GM12878 (cell line): ENCODE data around the gene SVBP. TPM values are rescaled to one million over a fixed set of nuclear protein-coding genes. Genes with fewer than 3 reads are reported as not detected.

Experiments
- ATAC-seq: fragments of 200-7000 bp; cut with Tn5 transposase; 3 replicates; pipeline ENCODE4 v1.9.1; 2020; ENCODE audit warnings: mild to moderate bottlenecking, moderate library complexity
- BruUV-seq: library from RNA; stranded (reverse); fragments of 400-500 nt; replicated peaks from 2 replicates; lab custom pipeline; 2021; lab: Mats Ljungman, UMichigan
- CTCF ChIA-PET: fragments of 300-600 bp; sonication (Branson Sonifier 250); formaldehyde crosslinking; extraction: SDS; loops from one replicate; lab custom pipeline; 2021; ENCODE audit warnings: inconsistent platforms; lab: Yijun Ruan, JAX
- POLR2A ChIA-PET: fragments of 350-600 bp; formaldehyde crosslinking; extraction: SDS; loops from one replicate; lab custom pipeline; 2021; ENCODE audit warnings: inconsistent platforms; lab: Charles Lee
- RAD21 ChIA-PET: fragments of 300-600 bp; sonication (Branson Sonifier 250); formaldehyde crosslinking; loops from one replicate; lab custom pipeline; 2023; ENCODE audit warnings: antibody characterized with exemption; ENCODE audit not compliant: unreplicated experiment; lab: Charles Lee
- SMC1A ChIA-PET: fragments of 300-600 bp; sonication (Branson Sonifier 250); formaldehyde crosslinking; loops from one replicate; lab custom pipeline; 2023; ENCODE audit not compliant: unreplicated experiment, uncharacterized antibody; lab: Charles Lee
- DNase-seq: peaks from one replicate; pipeline ENCODE4 v3.0.0-alpha.2; 2011; ENCODE audit warnings: low read depth, low spot score
- FAIRE-seq: peaks from 3 replicates; lab custom pipeline; 2011; peaks lifted over from hg19 to GRCh38; lab: Jason Lieb, UNC
- H2AFZ ChIP-seq: 2 replicates; pipeline ENCODE4 v1.6.0; 2011; ENCODE audit warnings: low read depth, low read length, control low read depth; ENCODE audit not compliant: control insufficient read depth
- H3K27ac ChIP-seq: 2 replicates; pipeline ENCODE4 v1.5.1; 2011; ENCODE audit warnings: control low read depth; ENCODE audit not compliant: control insufficient read depth, insufficient read depth
- H3K27me3 ChIP-seq, 2 experiments: replicated peaks in 1 of 2; 2 replicates each; pipeline versions ENCODE4 v1.6.0 to v1.6.1; 2011; ENCODE audit warnings: low read length in 1 of 2; ENCODE audit not compliant: control insufficient read depth in 2 of 2, insufficient read depth in 2 of 2
- H3K36me3 ChIP-seq, 2 experiments: 2 replicates each; pipeline ENCODE4 v1.5.1; 2011; ENCODE audit warnings: low read length in 1 of 2; ENCODE audit not compliant: control insufficient read depth in 2 of 2, insufficient read depth in 2 of 2
- H3K4me1 ChIP-seq: 2 replicates; pipeline ENCODE4 v1.6.1; 2011; ENCODE audit warnings: mild to moderate bottlenecking, low read length, moderate library complexity, mixed read lengths; ENCODE audit not compliant: control insufficient read depth, insufficient read depth
- H3K4me2 ChIP-seq: 2 replicates; pipeline ENCODE4 v1.6.0; 2011; ENCODE audit warnings: control low read depth; ENCODE audit not compliant: control insufficient read depth, insufficient read depth
- H3K4me3 ChIP-seq: fragments of 200-600 bp; sonication (generic); 2 replicates; pipeline ENCODE4 v1.5.1; 2016
- H3K79me2 ChIP-seq: 2 replicates; pipeline ENCODE4 v1.6.0; 2011; ENCODE audit warnings: low read length; ENCODE audit not compliant: control insufficient read depth, insufficient read depth
- H3K9ac ChIP-seq: 2 replicates; pipeline ENCODE4 v1.8.0; 2011; ENCODE audit warnings: low read length, control low read depth, mixed read lengths; ENCODE audit not compliant: control insufficient read depth, insufficient read depth
- H3K9me3 ChIP-seq: replicated peaks from 3 replicates; pipeline ENCODE4 v1.5.1; 2011; ENCODE audit warnings: mild to moderate bottlenecking, low read length; ENCODE audit not compliant: control insufficient read depth, insufficient read depth
- H4K20me1 ChIP-seq: 2 replicates; pipeline ENCODE4 v1.6.0; 2011; ENCODE audit not compliant: control insufficient read depth, insufficient read depth
- HDAC2 ChIP-seq: fragments of 200-600 bp; sonication (generic); IDR thresholded peaks from 2 replicates; pipeline ENCODE4 v1.6.1; 2017
- IKZF1 ChIP-seq: fragments of 450-650 bp; conservative IDR thresholded peaks from 2 replicates; pipeline ENCODE4 v1.6.1; 2017; ENCODE audit warnings: antibody characterized with exemption, mild to moderate bottlenecking
- JUNB ChIP-seq: IDR thresholded peaks from 2 replicates; pipeline ENCODE4 v1.6.1; 2016; ENCODE audit warnings: antibody characterized with exemption, mild to moderate bottlenecking
- NFXL1 ChIP-seq: fragments of 450-650 bp; IDR thresholded peaks from 2 replicates; pipeline ENCODE4 v1.6.1; 2017; ENCODE audit warnings: antibody characterized with exemption, mild to moderate bottlenecking, borderline replicate concordance
- PKNOX1 ChIP-seq: fragments of 450-650 bp; IDR thresholded peaks from 2 replicates; pipeline ENCODE4 v1.6.1; 2016; ENCODE audit warnings: mild to moderate bottlenecking
- SMC3 ChIP-seq: IDR thresholded peaks from 2 replicates; pipeline ENCODE4 v1.6.1; 2011; ENCODE audit warnings: low read length, improper control_type of control experiment, borderline replicate concordance
- STAT3 ChIP-seq: IDR thresholded peaks from 2 replicates; pipeline ENCODE4 v1.6.1; 2011; ENCODE audit warnings: low read depth, low read length, improper control_type of control experiment
- WGBS: methylation state at CpG from one replicate; pipeline ENCODE4 v1.1.6; 2016; ENCODE audit warnings: low lambda C conversion rate; ENCODE audit not compliant: insufficient replicate concordance, insufficient coverage; ENCODE audit errors: missing lambda C conversion rate; 5-methylcytosine and 5-hydroxymethylcytosine counted together
- in situ Hi-C: fragments of 300-500 bp; cut with MboI; formaldehyde crosslinking; loops from 9 replicates; pipeline ENCODE4 v1.14.3; 2018; ENCODE audit warnings: mixed read lengths
- intact Hi-C: fragments of 100-400 bp; cut with micrococcal nuclease; formaldehyde crosslinking; loops from one replicate; pipeline ENCODE4 v1.14.2; 2022; ENCODE audit not compliant: unreplicated experiment
- polyA plus RNA-seq, 11 experiments: library from polyadenylated mRNA; depleted of rRNA in 4 of 11; unstranded in 6 of 11; stranded (reverse) in 5 of 11; fragments of >200 nt; fragmentation: Nextera tagmentation in 4 of 11; fragmentation: Illumina TruSeq in 1 of 11; extraction: Ambion mirVana in 4 of 11; extraction: Trizol in 1 of 11; gene quantifications; 1 replicate in 1 of 11; 2 replicates in 10 of 11; pipeline versions ENCODE4 v1.2.1 to v1.2.3, GENCODE V29; 2011 to 2016; ENCODE audit warnings: inconsistent platforms in 2 of 11, missing spikeins in 2 of 11, low read depth in 1 of 11
- total RNA-seq, 4 experiments: library from RNA; depleted of rRNA in 3 of 4; stranded (reverse); fragments of >200 nt in 3 of 4; fragmentation: Illumina TruSeq in 1 of 4; extraction: Trizol in 1 of 4; gene quantifications; 2 replicates each; pipeline versions ENCODE4 v1.2.1 to v1.2.3, GENCODE V29; 2013 to 2021

Gene SVBP
- total and polyA plus RNA-seq, 10 of the 15 experiments (the other 5 are each of a cell fraction or from before 2014, with no cell fraction given): 12.6 to 29.5 (median 19.8) TPM

- no peak for TF ChIP-seq HDAC2
- TF ChIP-seq, all 136 proteins: peak for 5
Measured at GRCh38 chr1:42777852-42778251, 39.3 kb downstream of the SVBP start (continued).

GRCh38 chr1:42776502-42776901 lies 40.7 kb downstream of the SVBP start:
- ChIA-PET SMC1A (interaction anchor here (1.3 to 5.6 kb wide), 4 partner anchors 9 to 296 kb away, joined by 4 to 53 read pairs (median 28); partner anchors contain the start of genes C1orf50 and P3H1), RAD21 (interaction anchor here (2.4 to 5.2 kb wide), 3 partner anchors 9 to 297 kb away, joined by 16 to 92 read pairs (median 25); partner anchors contain the start of genes C1orf50 and P3H1), POLR2A (interaction anchor here (1.8 kb wide), 1 partner anchor 10 kb away, joined by 9 read pairs; the partner anchor contains the start of genes C1orf50 and P3H1), CTCF (interaction anchor here (0.8 to 3.0 kb wide), 6 partner anchors 8 to 297 kb away, joined by 3 to 60 read pairs (median 10); partner anchors contain the start of genes C1orf50, P3H1 and ZNF691)
- in situ Hi-C loops (no loop called here), intact Hi-C loops (no loop called here)
- FAIRE-seq: no peak
- Histone ChIP-seq H2AFZ (no peak overlapping the region), H3K4me3 (no peak overlapping the region), H3K27me3 (no peaks in the 10 kb centered on the region), H3K9ac (no peak overlapping the region), H4K20me1 (no peaks in the 10 kb centered on the region), H3K4me2 (no peak overlapping the region), H3K4me1 (peaks cover 5% of the 10 kb centered on the region; the same call in 1 of the 2 replicates), H3K9me3 (no peaks in the 10 kb centered on the region), H3K79me2 (no peaks in the 10 kb centered on the region), H3K36me3 (peaks cover 10 to 26% of the 10 kb centered on the region in 2 experiments), H3K27ac (no peak overlapping the region)
- no peak for TF ChIP-seq IKZF1
- TF ChIP-seq NFXL1: no peak
- no peak for TF ChIP-seq STAT3
- no peak for TF ChIP-seq PKNOX1
- no peak for TF ChIP-seq JUNB
- TF ChIP-seq SMC3: no peak
- no TSS peak for BruUV-seq
- no peak for DNase-seq
- no peak for ATAC-seq
- 98% methylated on average over 6 of the region's 6 CpGs for WGBS
